Measurements from ENCODE around the gene ERF. TPM values are rescaled to one million over a fixed set of nuclear protein-coding genes. Genes with fewer than 3 reads are reported as not detected.
A peak's percentile ranks its signal among the peaks of the same experiment; 100 is the strongest.

Gene ERF
- total and polyA plus RNA-seq, 10 of the 15 experiments (the other 5 are each of a cell fraction or from before 2014, with no cell fraction given): 0.02 to 51.8 (median 14.4) TPM

DNA sequence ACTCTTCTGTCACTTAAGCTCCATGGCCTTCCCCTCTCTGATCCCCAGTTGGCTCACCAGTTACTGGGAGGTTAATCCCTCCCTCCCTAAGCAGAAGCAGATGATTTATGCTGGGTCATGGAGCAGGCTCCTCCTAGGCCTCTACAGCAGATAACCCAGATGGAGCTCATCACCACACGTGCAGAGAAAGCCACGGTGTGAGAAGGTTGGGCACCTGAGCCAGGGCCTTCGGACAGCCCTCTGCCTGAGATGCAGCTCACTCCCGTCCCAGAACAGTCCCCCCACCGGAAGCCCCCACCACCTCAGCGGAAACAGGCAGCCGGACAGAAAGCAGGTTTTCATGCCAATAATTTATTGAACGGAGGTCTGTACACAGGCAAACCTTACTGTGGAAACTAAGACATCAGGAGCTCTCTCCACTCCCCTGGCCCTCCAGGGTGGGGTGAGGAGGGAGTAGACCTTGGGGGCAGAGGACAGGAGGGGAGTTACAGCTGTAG is 25.0 kb downstream of the ERF start:
- in situ Hi-C loops (cut with MboI): no loop called here
- ChIA-PET POLR2A (no interaction called here), SMC1A (ENCODE audit: uncharacterized antibody, unreplicated experiment) (interaction anchor here (0.6 kb wide), 1 partner anchor 53 kb away, joined by 3 read pairs; no protein-coding TSS in a partner anchor), CTCF (interaction anchor here (0.6 to 1.1 kb wide), 4 partner anchors 10 to 97 kb away, joined by 3 read pairs; partner anchors contain the start of gene POU2F2), RAD21 (ENCODE audit: unreplicated experiment) (no interaction called here)
- no peak overlapping the region for H3K4me2 ChIP-seq (ENCODE audit: control insufficient read depth, insufficient read depth)
- no peak overlapping the region for H2AFZ ChIP-seq (ENCODE audit: control insufficient read depth, low read depth, low read length)
- no peak for FAIRE-seq
- no peaks in the 10 kb centered on the region; the same call in none of the 2 replicates for H4K20me1 ChIP-seq (ENCODE audit: control insufficient read depth, insufficient read depth)
- TF ChIP-seq EZH2 (IDR thresholded peaks at IDR 0.05; ENCODE audit: borderline replicate concordance, control insufficient read depth, low read depth, low read length): no peak
- no peak for TF ChIP-seq HDAC6 (IDR thresholded peaks at IDR 0.05; ENCODE audit: unreplicated experiment)
- no peak for TF ChIP-seq MTA2 (IDR thresholded peaks at IDR 0.05; ENCODE audit: low read depth)
- peak; percentile 26 for TF ChIP-seq POLR2A (IDR thresholded peaks at IDR 0.05; ENCODE audit: low read depth, low read length)
- no peak for TF ChIP-seq TAF1 (IDR thresholded peaks at IDR 0.05; ENCODE audit: borderline replicate concordance, low read depth, low read length)
- 72% methylated on average over 8 of the region's 8 CpGs for WGBS (ENCODE audit: insufficient coverage, insufficient replicate concordance, low lambda C conversion rate, missing lambda C conversion rate)
- H3K27me3 ChIP-seq (replicated peaks in 1 of 2; ENCODE audit: control insufficient read depth in 2 of 2, insufficient read depth in 2 of 2, low read length in 1 of 2): no peaks in the 10 kb centered on the region
- BruUV-seq (replicated peaks): no TSS peak
- no peak for ATAC-seq
- peaks cover 25 to 41% of the 10 kb centered on the region in 2 experiments for H3K36me3 ChIP-seq (ENCODE audit: control insufficient read depth in 2 of 2, insufficient read depth in 2 of 2, low read length in 1 of 2)
- H3K27ac ChIP-seq (ENCODE audit: control insufficient read depth, insufficient read depth): no peak overlapping the region
- H3K4me1 ChIP-seq (ENCODE audit: control insufficient read depth, insufficient read depth, low read length): no peaks in the 10 kb centered on the region
- H3K9ac ChIP-seq (ENCODE audit: control insufficient read depth, insufficient read depth, low read length): no peak overlapping the region
- H3K4me3 ChIP-seq: no peak overlapping the region
- no peaks in the 10 kb centered on the region for H3K9me3 ChIP-seq (replicated peaks; ENCODE audit: control insufficient read depth, insufficient read depth, low read length)
- no peak for DNase-seq (ENCODE audit: low read depth, low spot score)
- H3K79me2 ChIP-seq (ENCODE audit: control insufficient read depth, insufficient read depth, low read length): no peaks in the 10 kb centered on the region; the same call in none of the 2 replicates
- intact Hi-C loops (cut with micrococcal nuclease; ENCODE audit: unreplicated experiment): no loop called here

DNA sequence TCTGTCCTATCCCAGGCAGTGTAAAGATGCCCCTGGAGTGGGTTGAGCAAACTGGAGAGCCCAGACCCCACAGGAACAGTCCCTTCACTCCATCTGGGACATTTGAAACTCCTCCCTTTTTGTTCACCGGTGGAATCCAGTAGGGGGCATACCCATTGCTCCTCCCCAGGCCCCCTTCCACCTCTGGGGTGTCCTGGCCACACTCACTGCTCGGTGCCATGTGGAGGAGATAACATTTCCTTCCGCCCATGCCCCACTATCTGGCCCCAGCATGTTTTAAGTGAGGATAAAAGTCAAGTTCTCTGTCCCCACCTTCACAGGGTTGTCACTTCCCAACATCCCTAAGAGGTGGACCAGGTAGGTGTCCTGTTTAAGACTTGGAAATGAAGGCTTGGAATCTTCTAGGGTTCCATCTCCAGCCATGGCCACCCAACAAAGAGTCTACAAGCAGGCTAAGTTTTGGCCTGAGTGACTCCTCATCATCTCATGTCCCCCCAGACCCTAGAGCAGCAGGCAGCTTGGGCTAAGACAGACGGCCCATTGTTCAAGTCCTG is 25.6 kb downstream of the ERF start:
- Histone ChIP-seq H4K20me1 (ENCODE audit: control insufficient read depth, insufficient read depth) (no peaks in the 10 kb centered on the region; the same call in none of the 2 replicates), H3K79me2 (ENCODE audit: control insufficient read depth, insufficient read depth, low read length) (no peaks in the 10 kb centered on the region; the same call in none of the 2 replicates), H3K27me3 (replicated peaks in 1 of 2; ENCODE audit: control insufficient read depth in 2 of 2, insufficient read depth in 2 of 2, low read length in 1 of 2) (no peaks in the 10 kb centered on the region), H3K4me1 (ENCODE audit: control insufficient read depth, insufficient read depth, low read length) (no peaks in the 10 kb centered on the region), H3K9ac (ENCODE audit: control insufficient read depth, insufficient read depth, low read length) (no peak overlapping the region), H3K36me3 (ENCODE audit: control insufficient read depth in 2 of 2, insufficient read depth in 2 of 2, low read length in 1 of 2) (peaks cover 27 to 46% of the 10 kb centered on the region in 2 experiments), H3K27ac (ENCODE audit: control insufficient read depth, insufficient read depth) (no peak overlapping the region), H2AFZ (ENCODE audit: control insufficient read depth, low read depth, low read length) (no peak overlapping the region), H3K9me3 (replicated peaks; ENCODE audit: control insufficient read depth, insufficient read depth, low read length) (no peaks in the 10 kb centered on the region), H3K4me2 (ENCODE audit: control insufficient read depth, insufficient read depth) (no peak overlapping the region), H3K4me3 (no peak overlapping the region)
- ATAC-seq: no peak
- intact Hi-C loops (cut with micrococcal nuclease; ENCODE audit: unreplicated experiment): no loop called here
- POLR2A ChIA-PET: no interaction called here
- FAIRE-seq: no peak
- BruUV-seq (replicated peaks): no TSS peak
- SMC1A ChIA-PET (ENCODE audit: uncharacterized antibody, unreplicated experiment): no interaction called here
- RAD21 ChIA-PET (ENCODE audit: unreplicated experiment): no interaction called here
- in situ Hi-C loops (cut with MboI): no loop called here
- DNase-seq (ENCODE audit: low read depth, low spot score): no peak
- no peak for TF ChIP-seq ZNF24 (IDR thresholded peaks at IDR 0.05)
- 0 out of 2 replicates have a peak, but pooled peaks have one; percentile 26 for TF ChIP-seq PML (IDR thresholded peaks at IDR 0.05; ENCODE audit: low read length)
- TF ChIP-seq, protein P1, sequence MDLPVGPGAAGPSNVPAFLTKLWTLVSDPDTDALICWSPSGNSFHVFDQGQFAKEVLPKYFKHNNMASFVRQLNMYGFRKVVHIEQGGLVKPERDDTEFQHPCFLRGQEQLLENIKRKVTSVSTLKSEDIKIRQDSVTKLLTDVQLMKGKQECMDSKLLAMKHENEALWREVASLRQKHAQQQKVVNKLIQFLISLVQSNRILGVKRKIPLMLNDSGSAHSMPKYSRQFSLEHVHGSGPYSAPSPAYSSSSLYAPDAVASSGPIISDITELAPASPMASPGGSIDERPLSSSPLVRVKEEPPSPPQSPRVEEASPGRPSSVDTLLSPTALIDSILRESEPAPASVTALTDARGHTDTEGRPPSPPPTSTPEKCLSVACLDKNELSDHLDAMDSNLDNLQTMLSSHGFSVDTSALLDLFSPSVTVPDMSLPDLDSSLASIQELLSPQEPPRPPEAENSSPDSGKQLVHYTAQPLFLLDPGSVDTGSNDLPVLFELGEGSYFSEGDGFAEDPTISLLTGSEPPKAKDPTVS (IDR thresholded peaks at IDR 0.05; ENCODE audit: low read depth, low read length): no peak
- TF ChIP-seq, protein P2, sequence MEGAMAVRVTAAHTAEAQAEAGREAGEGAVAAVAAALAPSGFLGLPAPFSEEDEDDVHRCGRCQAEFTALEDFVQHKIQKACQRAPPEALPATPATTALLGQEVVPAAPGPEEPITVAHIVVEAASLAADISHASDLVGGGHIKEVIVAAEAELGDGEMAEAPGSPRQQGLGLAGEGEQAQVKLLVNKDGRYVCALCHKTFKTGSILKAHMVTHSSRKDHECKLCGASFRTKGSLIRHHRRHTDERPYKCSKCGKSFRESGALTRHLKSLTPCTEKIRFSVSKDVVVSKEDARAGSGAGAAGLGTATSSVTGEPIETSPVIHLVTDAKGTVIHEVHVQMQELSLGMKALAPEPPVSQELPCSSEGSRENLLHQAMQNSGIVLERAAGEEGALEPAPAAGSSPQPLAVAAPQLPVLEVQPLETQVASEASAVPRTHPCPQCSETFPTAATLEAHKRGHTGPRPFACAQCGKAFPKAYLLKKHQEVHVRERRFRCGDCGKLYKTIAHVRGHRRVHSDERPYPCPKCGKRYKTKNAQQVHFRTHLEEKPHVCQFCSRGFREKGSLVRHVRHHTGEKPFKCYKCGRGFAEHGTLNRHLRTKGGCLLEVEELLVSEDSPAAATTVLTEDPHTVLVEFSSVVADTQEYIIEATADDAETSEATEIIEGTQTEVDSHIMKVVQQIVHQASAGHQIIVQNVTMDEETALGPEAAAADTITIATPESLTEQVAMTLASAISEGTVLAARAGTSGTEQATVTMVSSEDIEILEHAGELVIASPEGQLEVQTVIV (IDR thresholded peaks at IDR 0.05; ENCODE audit: borderline replicate concordance, partially characterized antibody): no peak
- no peak for TF ChIP-seq NFYA (IDR thresholded peaks at IDR 0.05; ENCODE audit: borderline replicate concordance, low read depth, low read length)
- no peak for TF ChIP-seq EED (IDR thresholded peaks at IDR 0.05; ENCODE audit: low read depth)
- TF ChIP-seq, protein P3, sequence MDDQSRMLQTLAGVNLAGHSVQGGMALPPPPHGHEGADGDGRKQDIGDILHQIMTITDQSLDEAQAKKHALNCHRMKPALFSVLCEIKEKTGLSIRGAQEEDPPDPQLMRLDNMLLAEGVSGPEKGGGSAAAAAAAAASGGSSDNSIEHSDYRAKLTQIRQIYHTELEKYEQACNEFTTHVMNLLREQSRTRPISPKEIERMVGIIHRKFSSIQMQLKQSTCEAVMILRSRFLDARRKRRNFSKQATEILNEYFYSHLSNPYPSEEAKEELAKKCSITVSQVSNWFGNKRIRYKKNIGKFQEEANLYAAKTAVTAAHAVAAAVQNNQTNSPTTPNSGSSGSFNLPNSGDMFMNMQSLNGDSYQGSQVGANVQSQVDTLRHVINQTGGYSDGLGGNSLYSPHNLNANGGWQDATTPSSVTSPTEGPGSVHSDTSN (IDR thresholded peaks at IDR 0.05; ENCODE audit: insufficient replicate concordance, low read depth, low read length): no peak
- 77% methylated on average over 4 of the region's 4 CpGs for WGBS (ENCODE audit: insufficient coverage, insufficient replicate concordance, low lambda C conversion rate, missing lambda C conversion rate)
- CTCF ChIA-PET: interaction anchor here (0.6 to 1.1 kb wide), 3 partner anchors 10 to 97 kb away, joined by 3 read pairs; partner anchors contain the start of gene POU2F2
